Frontal cortex (tissue), 4 donors: ENCODE results near the gene ICA1. TPM values are rescaled to one million over a fixed set of nuclear protein-coding genes. Genes with fewer than 3 reads are reported as not detected.
"Not testable (repeated sequence)": the region's sequence is repeated elsewhere in the genome, so short reads cannot be mapped to it uniquely, and the experiment has no call there.

Experiments
- DNase-seq, 2 donors: peaks; one replicate each; pipeline ENCODE4 v3.0.0; 2012; ENCODE audit warnings: low spot score in 2 of 2
- FAIRE-seq: peaks from 2 replicates; lab custom pipeline; 2012; peaks lifted over from hg19 to GRCh38; lab: Jason Lieb, UNC
- total RNA-seq: library from RNA; depleted of rRNA; stranded (reverse); fragments of >200 nt; gene quantifications from one replicate; pipeline ENCODE4 v1.2.3, GENCODE V29; 2014
- donor health status: control.
- donor health status: control.
- donor health status: control.

ICA1 gene
- total RNA-seq = 42.4 TPM

- peak; percentile 50 to 54 for DNase-seq
- no peak for FAIRE-seq
Observed at GRCh38 chr7:8261711-8262695, at the start of gene ICA1. TSS of gene ICA1 (minus strand) at chr7:8262167. CDS start at chr7:8235926, 26,241 bp downstream.

DNA sequence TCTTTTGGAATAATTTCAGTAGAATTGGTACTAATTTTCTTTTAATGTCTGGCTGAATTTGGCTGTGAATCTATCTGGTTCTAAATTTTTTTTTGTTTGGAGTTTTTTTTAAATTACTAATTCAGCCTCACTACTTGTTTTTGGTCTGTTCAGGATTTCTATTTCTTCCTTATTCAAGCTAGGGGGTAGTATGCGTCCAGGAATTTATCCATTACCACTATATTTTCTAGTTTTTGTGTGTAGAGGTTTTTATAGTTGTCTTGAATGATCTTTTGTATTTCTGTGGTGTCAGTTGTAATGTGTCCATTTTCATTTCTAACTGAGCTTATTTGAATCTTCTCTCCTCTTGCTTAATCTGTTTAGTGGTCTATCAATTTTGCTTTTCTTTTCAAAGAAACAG lies 48.9 kb upstream of the ICA1 start:
- FAIRE-seq (peak; percentile 85), DNase-seq (no peak)

DNA sequence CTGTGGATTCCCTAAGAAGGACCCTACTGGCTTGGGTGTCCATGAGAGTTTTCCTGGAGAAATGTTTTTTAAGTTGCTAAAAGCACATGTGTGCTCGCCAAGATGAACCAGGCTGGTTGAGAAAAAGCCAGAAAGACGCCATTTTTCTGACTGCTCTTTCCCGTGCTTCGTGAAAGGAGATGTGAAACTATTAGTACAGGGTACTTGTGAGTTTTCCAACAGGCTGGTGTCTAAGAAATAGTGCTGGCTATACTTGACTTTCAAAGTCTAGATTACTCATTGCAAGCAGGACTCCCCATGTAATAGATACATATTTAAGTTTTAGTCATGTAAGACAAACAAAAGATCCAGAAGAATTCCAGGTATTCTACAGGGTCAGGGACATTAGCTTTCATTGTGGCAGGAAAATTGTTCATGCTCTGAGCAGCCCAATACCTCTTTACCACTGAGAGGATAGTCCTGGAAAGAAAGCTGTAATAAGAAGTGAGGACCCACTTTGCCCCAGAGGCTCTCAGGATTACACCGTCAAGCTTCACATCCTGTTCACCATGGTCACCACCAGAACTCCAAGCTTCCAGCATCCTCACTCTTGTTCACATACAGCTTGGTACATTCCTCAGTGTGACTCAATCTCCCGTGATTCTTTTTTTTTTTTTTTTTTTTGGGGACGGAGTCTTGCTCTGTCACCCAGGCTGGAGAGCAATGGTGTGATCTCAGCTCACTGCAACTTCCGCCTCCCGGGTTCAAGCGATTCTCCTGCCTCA lies 43.8 kb upstream of the ICA1 start:
- DNase-seq (no peak), FAIRE-seq (no peak)

- no peak for DNase-seq
- no peak for FAIRE-seq
Observed at GRCh38 chr7:8305104-8305503, 43.1 kb upstream of the ICA1 start.

- no peak for FAIRE-seq
- DNase-seq = no peak
Observed at GRCh38 chr7:8303904-8304528, 42.0 kb upstream of the ICA1 start.

- not testable (repeated sequence) for FAIRE-seq, DNase-seq
Observed at GRCh38 chr7:8297023-8297422, 35.1 kb upstream of the ICA1 start.

DNA sequence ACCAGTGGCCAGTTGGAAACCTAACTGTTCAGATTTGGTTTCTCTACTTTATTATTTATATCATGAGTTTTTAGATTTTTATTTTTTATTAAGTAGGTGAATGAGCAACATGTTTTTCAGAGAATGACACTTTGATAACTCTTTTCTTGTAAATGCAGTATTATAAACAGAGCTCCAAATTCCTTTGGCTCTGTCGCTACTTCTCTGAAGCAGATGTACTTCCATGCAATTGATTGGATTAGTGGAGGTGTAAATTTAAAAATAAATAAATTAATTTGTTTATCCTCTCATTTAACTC lies 34.3 kb upstream of the ICA1 start:
- DNase-seq = peak in 1 of 2 donors; percentile 12
- no peak for FAIRE-seq

GRCh38 chr7:8295638-8296361 lies 33.8 kb upstream of the ICA1 start:
- peak; percentile 84 for FAIRE-seq
- peak; percentile 59 to 69 for DNase-seq

DNA sequence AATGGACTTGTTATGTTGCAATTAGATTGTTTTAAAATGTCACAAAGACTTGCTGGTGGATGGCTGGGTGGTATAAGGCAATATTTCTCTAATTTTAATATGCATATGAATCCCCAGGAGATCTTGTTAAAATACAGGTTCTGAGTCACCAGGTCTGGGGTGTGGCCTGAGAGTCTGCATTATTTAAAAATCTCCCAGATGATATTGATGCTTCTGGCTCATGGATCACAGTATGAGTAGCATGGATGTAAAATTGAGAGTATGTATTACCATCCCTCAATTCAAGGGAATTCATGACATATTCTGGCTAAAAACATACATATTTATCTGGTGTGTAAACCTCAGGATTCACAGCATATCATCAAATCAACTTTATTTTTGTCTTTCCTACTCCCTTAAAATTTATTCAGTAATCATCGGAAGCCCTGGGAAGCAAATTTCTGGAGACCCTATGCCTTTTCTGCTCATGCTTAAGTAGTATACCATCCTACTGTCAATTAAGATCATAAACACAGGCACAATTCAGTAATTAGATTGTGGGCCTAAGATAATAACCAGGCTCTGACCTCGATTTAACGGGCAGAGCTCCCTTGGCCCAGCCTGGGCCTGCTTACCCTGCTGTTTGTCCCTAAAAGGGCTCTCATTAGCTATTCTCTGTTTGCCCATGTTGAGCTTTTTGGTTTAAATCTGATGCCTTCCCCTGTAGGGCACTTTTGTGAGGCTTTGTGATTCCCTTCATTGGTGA lies 29.6 kb upstream of the ICA1 start:
- no peak for DNase-seq

GRCh38 chr7:8290645-8291308 lies 28.8 kb upstream of the ICA1 start:
- FAIRE-seq = no peak
- DNase-seq = no peak

More for the DNA sequence above, 29.6 kb upstream of the ICA1 start:
- no peak for FAIRE-seq

DNA sequence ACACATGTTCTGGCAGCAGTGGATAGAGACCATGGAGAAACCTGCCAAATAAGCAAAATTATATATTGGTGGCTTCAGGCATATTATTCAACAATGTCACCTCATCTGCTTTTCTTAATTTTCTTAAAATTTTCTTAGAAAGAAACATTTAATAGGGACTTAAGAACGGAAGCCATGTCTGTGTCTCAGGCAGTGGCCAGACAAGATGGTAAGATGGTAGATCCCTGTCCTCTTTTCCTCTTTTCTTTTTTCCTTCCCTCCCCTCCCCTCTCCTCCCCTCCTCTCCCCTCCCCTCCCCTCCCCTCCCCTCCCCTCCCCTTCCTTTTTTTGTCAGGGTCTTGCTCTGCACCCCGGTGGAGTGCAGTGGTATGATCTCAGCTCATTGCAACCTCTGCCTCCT lies 24.2 kb upstream of the ICA1 start:
- no peak for FAIRE-seq
- no peak for DNase-seq

DNA sequence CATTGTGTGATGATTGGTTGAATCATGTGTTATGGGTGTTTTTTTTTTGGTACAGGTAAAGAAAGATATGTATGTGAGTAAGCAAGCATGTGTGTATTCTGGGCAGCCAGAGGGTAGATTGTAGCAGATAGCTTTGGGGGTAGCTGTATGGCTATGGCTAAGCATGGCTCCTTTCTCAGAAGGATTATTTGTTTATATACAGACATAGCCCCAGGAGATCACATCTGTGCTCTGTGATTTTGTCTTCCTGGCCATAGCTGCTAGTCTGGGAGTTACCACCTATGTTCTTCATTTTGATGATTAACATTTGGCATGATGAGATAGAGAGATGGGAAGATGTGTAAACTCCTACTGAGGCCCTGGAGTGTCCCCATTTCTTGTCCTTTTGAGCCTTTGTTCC lies 23.2 kb upstream of the ICA1 start:
- no peak for DNase-seq
- FAIRE-seq = no peak

- no peak for DNase-seq
Observed at GRCh38 chr7:8284606-8285005, 22.6 kb upstream of the ICA1 start.

GRCh38 chr7:8283968-8284367 lies 22.0 kb upstream of the ICA1 start:
- FAIRE-seq (no peak), DNase-seq (no peak)

More at GRCh38 chr7:8284606-8285005, 22.6 kb upstream of the ICA1 start:
- FAIRE-seq = no peak

DNA sequence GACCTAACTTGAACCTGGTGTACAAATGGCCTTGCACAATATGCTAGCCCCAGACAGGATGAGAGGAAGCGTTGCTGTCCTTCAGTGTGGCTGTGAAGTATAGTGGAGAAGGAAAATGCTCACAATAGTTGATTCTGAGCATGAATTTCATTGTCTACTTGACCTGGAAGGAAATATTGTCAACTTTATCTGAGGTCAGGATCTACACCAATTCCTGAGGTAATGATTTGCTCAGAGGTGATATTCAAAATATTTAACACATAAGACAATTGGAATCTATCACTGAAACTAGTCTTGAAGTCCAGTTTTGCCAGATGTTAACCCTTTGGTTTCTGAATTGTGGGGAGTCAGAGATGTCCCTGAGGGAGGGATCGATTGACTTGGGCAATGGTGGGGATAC lies 20.9 kb upstream of the ICA1 start:
- FAIRE-seq = no peak
- no peak for DNase-seq

DNA sequence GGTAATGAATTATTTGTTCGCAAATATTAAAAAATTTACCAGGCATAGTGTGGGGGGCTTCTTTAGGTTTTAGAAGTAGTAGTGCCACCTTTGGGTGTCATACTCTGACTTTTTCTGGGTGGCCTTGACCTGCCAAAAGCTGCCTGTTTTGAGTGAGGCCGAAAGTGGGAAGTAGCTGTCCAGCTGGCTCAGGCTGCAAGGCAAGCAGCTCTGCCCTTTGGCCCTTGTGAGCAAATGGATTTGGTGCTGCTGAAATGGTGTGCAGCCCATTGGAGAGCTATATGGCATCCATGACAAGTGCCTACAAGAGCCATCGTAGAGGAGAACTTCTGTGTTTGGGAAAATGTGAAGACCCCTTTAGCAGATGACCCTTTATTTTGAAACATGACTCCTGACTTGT lies 20.2 kb upstream of the ICA1 start:
- FAIRE-seq (no peak), DNase-seq (no peak)

DNA sequence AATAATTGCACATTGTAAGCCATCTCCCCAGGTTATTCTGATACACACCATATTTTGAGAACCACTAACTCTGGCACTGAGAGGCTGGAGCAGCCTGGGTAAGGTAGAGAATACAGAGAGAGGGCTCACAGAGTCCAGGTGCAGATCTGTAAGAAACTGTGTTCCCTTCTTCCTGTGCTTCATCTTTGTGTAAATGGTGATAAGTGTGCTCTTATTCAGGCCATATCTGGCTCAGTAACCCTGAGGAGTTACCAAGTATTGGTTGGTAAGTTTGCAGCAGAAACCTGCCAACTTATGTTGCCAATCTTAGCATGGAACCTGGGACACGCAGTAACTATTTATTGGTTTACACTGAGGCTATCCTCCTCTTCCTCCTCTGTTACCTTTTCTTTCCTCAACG lies 16.2 kb upstream of the ICA1 start:
- FAIRE-seq (no peak), DNase-seq (no peak)

- no peak for FAIRE-seq
- DNase-seq = no peak
Observed at GRCh38 chr7:8277394-8277982, 15.5 kb upstream of the ICA1 start.
